ENCODE data around the gene DOCK1.

Gene DOCK1

GRCh38 chr10:127435246-127435645 is 530.0 kb downstream of the DOCK1 start:
- peaks cover 4 to 19% of the 10 kb centered on the region in 2 donors for H3K9me3 ChIP-seq (replicated peaks in 1 of 2; ENCODE audit: control insufficient read depth in 2 of 2, insufficient read depth in 1 of 2, low read depth in 1 of 2, low read length in 2 of 2)
- no peak overlapping the region for H3K4me3 ChIP-seq (ENCODE audit: low read length in 2 of 2)
- H2BK12ac ChIP-seq (ENCODE audit: low read length): no peak overlapping the region
- H2BK15ac ChIP-seq (ENCODE audit: low read length): no peak overlapping the region
- no peak overlapping the region for H2AK5ac ChIP-seq (ENCODE audit: low read depth, low read length)
- H3K27me3 ChIP-seq (ENCODE audit: control insufficient read depth in 3 of 3, insufficient read depth in 3 of 3, low read depth in 1 of 3, low read length in 3 of 3): no peaks in the 10 kb centered on the region
- H3K4me1 ChIP-seq (ENCODE audit: control insufficient read depth in 2 of 2, insufficient read depth in 1 of 2, low read depth in 1 of 2, low read length in 2 of 2): no peaks in the 10 kb centered on the region
- H2BK120ac ChIP-seq (ENCODE audit: low read depth, low read length): no peak overlapping the region
- no peak overlapping the region for H3K18ac ChIP-seq (ENCODE audit: low read length)
- WGBS, 2 donors (ENCODE audit: extremely low coverage in 2 of 2, insufficient read length in 2 of 2, insufficient replicate concordance in 1 of 2): no CpG with 5 or more reads among the region's 7 CpGs
- no peak overlapping the region for H4K91ac ChIP-seq (ENCODE audit: low read depth, low read length, poor library complexity)
- H3K9ac ChIP-seq (ENCODE audit: low read depth, low read length, poor library complexity): no peak overlapping the region
- peaks cover 7 to 65% of the 10 kb centered on the region in 2 donors for H3K36me3 ChIP-seq (replicated peaks in 1 of 2; ENCODE audit: control insufficient read depth in 2 of 2, insufficient read depth in 2 of 2, low read length in 2 of 2)
- H4K8ac ChIP-seq (ENCODE audit: low read depth, low read length): no peak overlapping the region
- H3K4me2 ChIP-seq (ENCODE audit: insufficient read depth, low read length, poor library complexity, severe bottlenecking): no peak overlapping the region
- H3K79me1 ChIP-seq (ENCODE audit: low read depth, low read length): no peaks in the 10 kb centered on the region
- no peak overlapping the region for H3K27ac ChIP-seq (replicated peaks; ENCODE audit: low read length)
- no peak overlapping the region for H3K14ac ChIP-seq (ENCODE audit: low read length)
- DNase-seq (ENCODE audit: low spot score): no peak
- H3K4ac ChIP-seq (ENCODE audit: low read length): no peak overlapping the region
- H2BK5ac ChIP-seq (ENCODE audit: low read length): no peak overlapping the region
- H3K23ac ChIP-seq (ENCODE audit: low read depth, low read length, poor library complexity): no peak overlapping the region
- H2AFZ ChIP-seq (ENCODE audit: low read length): no peak overlapping the region

- no peaks in the 10 kb centered on the region for H3K79me1 ChIP-seq (ENCODE audit: low read depth, low read length)
- no peak for DNase-seq (ENCODE audit: low spot score)
- H3K14ac ChIP-seq (ENCODE audit: low read length): no peak overlapping the region
- no peak overlapping the region for H2BK5ac ChIP-seq (ENCODE audit: low read length)
- H4K8ac ChIP-seq (ENCODE audit: low read depth, low read length): no peak overlapping the region
- H3K27ac ChIP-seq (replicated peaks; ENCODE audit: low read length): no peak overlapping the region
- no peak overlapping the region for H2BK120ac ChIP-seq (ENCODE audit: low read depth, low read length)
- H3K9ac ChIP-seq (ENCODE audit: low read depth, low read length, poor library complexity): no peak overlapping the region
- no peak overlapping the region for H3K4me2 ChIP-seq (ENCODE audit: insufficient read depth, low read length, poor library complexity, severe bottlenecking)
- H2AK5ac ChIP-seq (ENCODE audit: low read depth, low read length): no peak overlapping the region
- no peak overlapping the region for H3K4ac ChIP-seq (ENCODE audit: low read length)
- H3K9me3 ChIP-seq (replicated peaks in 1 of 2; ENCODE audit: control insufficient read depth in 2 of 2, insufficient read depth in 1 of 2, low read depth in 1 of 2, low read length in 2 of 2): peaks cover 13 to 20% of the 10 kb centered on the region in 2 donors
- peaks cover 21 to 85% of the 10 kb centered on the region in 2 donors for H3K36me3 ChIP-seq (replicated peaks in 1 of 2; ENCODE audit: control insufficient read depth in 2 of 2, insufficient read depth in 2 of 2, low read length in 2 of 2)
- no peak overlapping the region for H3K18ac ChIP-seq (ENCODE audit: low read length)
- no peak overlapping the region for H3K23ac ChIP-seq (ENCODE audit: low read depth, low read length, poor library complexity)
- no peak overlapping the region for H2BK12ac ChIP-seq (ENCODE audit: low read length)
- no peak overlapping the region for H2BK15ac ChIP-seq (ENCODE audit: low read length)
- WGBS, 2 donors (ENCODE audit: extremely low coverage in 2 of 2, insufficient read length in 2 of 2, insufficient replicate concordance in 1 of 2): no CpG with 5 or more reads among the region's 11 CpGs
- H3K27me3 ChIP-seq (ENCODE audit: control insufficient read depth in 3 of 3, insufficient read depth in 3 of 3, low read depth in 1 of 3, low read length in 3 of 3): no peaks in the 10 kb centered on the region
- H3K4me1 ChIP-seq (ENCODE audit: control insufficient read depth in 2 of 2, insufficient read depth in 1 of 2, low read depth in 1 of 2, low read length in 2 of 2): no peaks in the 10 kb centered on the region
- H3K4me3 ChIP-seq (ENCODE audit: low read length in 2 of 2): no peak overlapping the region
- H2AFZ ChIP-seq (ENCODE audit: low read length): no peak overlapping the region
- no peak overlapping the region for H4K91ac ChIP-seq (ENCODE audit: low read depth, low read length, poor library complexity)
Measured at GRCh38 chr10:127440371-127440770, 535.1 kb downstream of the DOCK1 start.

GRCh38 chr10:127441350-127442219 is 536.4 kb downstream of the DOCK1 start:
- no peak overlapping the region for H3K4me3 ChIP-seq (ENCODE audit: low read length in 2 of 2)
- H3K27ac ChIP-seq (replicated peaks; ENCODE audit: low read length): no peak overlapping the region
- H2BK15ac ChIP-seq (ENCODE audit: low read length): no peak overlapping the region
- H3K14ac ChIP-seq (ENCODE audit: low read length): no peak overlapping the region
- no peaks in the 10 kb centered on the region for H3K4me1 ChIP-seq (ENCODE audit: control insufficient read depth in 2 of 2, insufficient read depth in 1 of 2, low read depth in 1 of 2, low read length in 2 of 2)
- H3K18ac ChIP-seq (ENCODE audit: low read length): peak overlapping the region; percentile 21
- no peak overlapping the region for H2BK12ac ChIP-seq (ENCODE audit: low read length)
- no peak overlapping the region for H4K91ac ChIP-seq (ENCODE audit: low read depth, low read length, poor library complexity)
- H2BK5ac ChIP-seq (ENCODE audit: low read length): no peak overlapping the region
- no peak overlapping the region for H4K8ac ChIP-seq (ENCODE audit: low read depth, low read length)
- no peak overlapping the region for H2AFZ ChIP-seq (ENCODE audit: low read length)
- peaks cover 20 to 87% of the 10 kb centered on the region in 2 donors for H3K36me3 ChIP-seq (replicated peaks in 1 of 2; ENCODE audit: control insufficient read depth in 2 of 2, insufficient read depth in 2 of 2, low read length in 2 of 2)
- no peak overlapping the region for H3K9ac ChIP-seq (ENCODE audit: low read depth, low read length, poor library complexity)
- H3K27me3 ChIP-seq (ENCODE audit: control insufficient read depth in 3 of 3, insufficient read depth in 3 of 3, low read depth in 1 of 3, low read length in 3 of 3): no peaks in the 10 kb centered on the region
- no peak overlapping the region for H3K4ac ChIP-seq (ENCODE audit: low read length)
- no peak overlapping the region for H2BK120ac ChIP-seq (ENCODE audit: low read depth, low read length)
- DNase-seq (ENCODE audit: low spot score): no peak
- no peak overlapping the region for H3K4me2 ChIP-seq (ENCODE audit: insufficient read depth, low read length, poor library complexity, severe bottlenecking)
- H3K23ac ChIP-seq (ENCODE audit: low read depth, low read length, poor library complexity): peak overlapping the region; percentile 48
- H3K9me3 ChIP-seq (replicated peaks in 1 of 2; ENCODE audit: control insufficient read depth in 2 of 2, insufficient read depth in 1 of 2, low read depth in 1 of 2, low read length in 2 of 2): peaks cover 13 to 20% of the 10 kb centered on the region in 2 donors
- H2AK5ac ChIP-seq (ENCODE audit: low read depth, low read length): no peak overlapping the region
- no peaks in the 10 kb centered on the region for H3K79me1 ChIP-seq (ENCODE audit: low read depth, low read length)
- no CpG with 5 or more reads among the region's 16 CpGs for WGBS, 2 donors (ENCODE audit: extremely low coverage in 2 of 2, insufficient read length in 2 of 2, insufficient replicate concordance in 1 of 2)

GRCh38 chr10:127442220-127442525 is 536.9 kb downstream of the DOCK1 start:
- no peak overlapping the region for H2AFZ ChIP-seq (ENCODE audit: low read length)
- DNase-seq (ENCODE audit: low spot score): no peak
- no peak overlapping the region for H2BK5ac ChIP-seq (ENCODE audit: low read length)
- peaks cover 13 to 20% of the 10 kb centered on the region in 2 donors for H3K9me3 ChIP-seq (replicated peaks in 1 of 2; ENCODE audit: control insufficient read depth in 2 of 2, insufficient read depth in 1 of 2, low read depth in 1 of 2, low read length in 2 of 2)
- H2AK5ac ChIP-seq (ENCODE audit: low read depth, low read length): no peak overlapping the region
- no peak overlapping the region for H2BK15ac ChIP-seq (ENCODE audit: low read length)
- H3K79me1 ChIP-seq (ENCODE audit: low read depth, low read length): no peaks in the 10 kb centered on the region
- no peak overlapping the region for H3K27ac ChIP-seq (replicated peaks; ENCODE audit: low read length)
- no peak overlapping the region for H3K4me2 ChIP-seq (ENCODE audit: insufficient read depth, low read length, poor library complexity, severe bottlenecking)
- H4K8ac ChIP-seq (ENCODE audit: low read depth, low read length): no peak overlapping the region
- no peak overlapping the region for H3K4ac ChIP-seq (ENCODE audit: low read length)
- peaks cover 19 to 86% of the 10 kb centered on the region in 2 donors for H3K36me3 ChIP-seq (replicated peaks in 1 of 2; ENCODE audit: control insufficient read depth in 2 of 2, insufficient read depth in 2 of 2, low read length in 2 of 2)
- H3K18ac ChIP-seq (ENCODE audit: low read length): no peak overlapping the region
- H2BK12ac ChIP-seq (ENCODE audit: low read length): no peak overlapping the region
- H4K91ac ChIP-seq (ENCODE audit: low read depth, low read length, poor library complexity): no peak overlapping the region
- H3K4me1 ChIP-seq (ENCODE audit: control insufficient read depth in 2 of 2, insufficient read depth in 1 of 2, low read depth in 1 of 2, low read length in 2 of 2): no peaks in the 10 kb centered on the region
- H2BK120ac ChIP-seq (ENCODE audit: low read depth, low read length): no peak overlapping the region
- H3K14ac ChIP-seq (ENCODE audit: low read length): no peak overlapping the region
- H3K9ac ChIP-seq (ENCODE audit: low read depth, low read length, poor library complexity): no peak overlapping the region
- WGBS, 2 donors (ENCODE audit: extremely low coverage in 2 of 2, insufficient read length in 2 of 2, insufficient replicate concordance in 1 of 2): no CpG with 5 or more reads among the region's 5 CpGs
- H3K27me3 ChIP-seq (ENCODE audit: control insufficient read depth in 3 of 3, insufficient read depth in 3 of 3, low read depth in 1 of 3, low read length in 3 of 3): no peaks in the 10 kb centered on the region
- H3K4me3 ChIP-seq (ENCODE audit: low read length in 2 of 2): no peak overlapping the region
- no peak overlapping the region for H3K23ac ChIP-seq (ENCODE audit: low read depth, low read length, poor library complexity)

All from neuronal stem cell (in vitro differentiated cells).